HepG2 (cell line): ENCODE data around the gene SMIM38. TPM values are rescaled to one million over a fixed set of nuclear protein-coding genes. Genes with fewer than 3 reads are reported as not detected.

Experiments
- ATAC-seq: fragments of 200-7000 bp; cut with Tn5 transposase; 3 replicates; pipeline ENCODE4 v1.9.1; 2020; ENCODE audit warnings: mild to moderate bottlenecking, moderate library complexity
- BruUV-seq: library from RNA; stranded (reverse); fragments of 400-500 nt; replicated peaks from 2 replicates; lab custom pipeline; 2021; lab: Mats Ljungman, UMichigan
- CTCF ChIA-PET: fragments of 300-600 bp; formaldehyde crosslinking; extraction: SDS; loops from one replicate; lab custom pipeline; 2021; ENCODE audit warnings: low total read pairs, inconsistent platforms, low intra/inter-chr PET ratio; lab: Yijun Ruan, JAX
- POLR2A ChIA-PET: fragments of 350-600 bp; sonication (Branson Sonifier 250); formaldehyde crosslinking; loops from one replicate; lab custom pipeline; 2020; ENCODE audit warnings: antibody characterized with exemption, inconsistent platforms; lab: Yijun Ruan, JAX
- DNase-seq: peaks from one replicate; pipeline ENCODE4 v3.0.0-alpha.2; 2015; ENCODE audit warnings: low spot score
- FAIRE-seq: peaks from 3 replicates; lab custom pipeline; 2011; peaks lifted over from hg19 to GRCh38; lab: Jason Lieb, UNC
- H2AFZ ChIP-seq: one replicate; pipeline ENCODE4 v1.6.1; 2011; ENCODE audit warnings: low read length, inconsistent platforms
- H3K27ac ChIP-seq: fragments of 300-600 bp; 3 replicates; pipeline ENCODE4 v1.8.0; 2011; ENCODE audit warnings: mixed run types, mild to moderate bottlenecking, mixed read lengths, low read length, inconsistent platforms; ENCODE audit not compliant: insufficient read depth; ENCODE audit errors: extremely low read length
- H3K27me3 ChIP-seq, 2 experiments: fragments of 200-600 bp in 1 of 2; 2 replicates in 1 of 2; 3 replicates in 1 of 2; pipeline versions ENCODE4 v1.6.0 to v1.8.0; 2011; ENCODE audit warnings: low read length in 2 of 2, mild to moderate bottlenecking in 2 of 2, moderate library complexity in 2 of 2, inconsistent platforms in 1 of 2; ENCODE audit not compliant: insufficient read depth in 2 of 2, control insufficient read depth in 1 of 2
- H3K36me3 ChIP-seq, 2 experiments: fragments of 200-600 bp in 1 of 2; replicated peaks in 1 of 2; 2 replicates in 1 of 2; 3 replicates in 1 of 2; pipeline versions ENCODE4 v1.5.1 to v1.8.0; 2011; ENCODE audit warnings: low read length in 2 of 2, inconsistent platforms in 1 of 2; ENCODE audit not compliant: insufficient read depth in 2 of 2, control insufficient read depth in 1 of 2
- H3K4me1 ChIP-seq: 2 replicates; pipeline ENCODE4 v1.5.1; 2012; ENCODE audit warnings: low read length, inconsistent platforms; ENCODE audit not compliant: insufficient read depth
- H3K4me2 ChIP-seq: 2 replicates; pipeline ENCODE4 v1.6.0; 2011; ENCODE audit warnings: low read depth, low read length, inconsistent platforms
- H3K4me3 ChIP-seq, 3 experiments: fragments of 200-600 bp in 1 of 3; sonication (generic), shearing (Covaris generic) in 1 of 3; replicated peaks in 1 of 3; 2 replicates each; pipeline ENCODE4 v1.5.1; 2011 to 2016; ENCODE audit warnings: low read length in 3 of 3, inconsistent platforms in 2 of 3, low read depth in 2 of 3, mild to moderate bottlenecking in 2 of 3, control low read depth in 1 of 3, mixed read lengths in 1 of 3; ENCODE audit not compliant: insufficient read depth in 1 of 3
- H3K79me2 ChIP-seq: one replicate; pipeline ENCODE4 v1.6.1; 2011; ENCODE audit warnings: low read length, inconsistent platforms; ENCODE audit not compliant: insufficient read depth
- H3K9ac ChIP-seq: 2 replicates; pipeline ENCODE4 v1.6.0; 2011; ENCODE audit warnings: mild to moderate bottlenecking, low read depth, low read length, inconsistent platforms; ENCODE audit not compliant: insufficient read depth
- H3K9me3 ChIP-seq: 2 replicates; pipeline ENCODE4 v1.5.1; 2012; ENCODE audit warnings: mild to moderate bottlenecking, low read length
- H4K20me1 ChIP-seq: 2 replicates; pipeline ENCODE4 v1.6.0; 2011; ENCODE audit warnings: inconsistent platforms, mild to moderate bottlenecking, low read length, moderate library complexity; ENCODE audit not compliant: insufficient read depth
- ATF7 ChIP-seq, 2 experiments: fragments of 450-650 bp in 1 of 2; sonication (generic) in 1 of 2; formaldehyde crosslinking in 1 of 2; IDR thresholded peaks; 2 replicates each; pipeline versions ENCODE4 v1.4.0 to v1.6.1; 2016 to 2020; ENCODE audit warnings: antibody characterized with exemption in 1 of 2, mild to moderate bottlenecking in 1 of 2, missing genetic modification reagents in 1 of 2
- GPN1 ChIP-seq: sonication (generic); formaldehyde crosslinking; IDR thresholded peaks from 2 replicates; pipeline ENCODE4 v1.5.1; 2020; ENCODE audit warnings: missing genetic modification reagents, borderline replicate concordance
- GTF3A ChIP-seq: sonication (generic); formaldehyde crosslinking; conservative IDR thresholded peaks from 2 replicates; pipeline ENCODE4 v1.4.0; 2020; ENCODE audit warnings: mild to moderate bottlenecking, missing genetic modification reagents
- GZF1 ChIP-seq: sonication (generic); formaldehyde crosslinking; IDR thresholded peaks from 2 replicates; pipeline ENCODE4 v1.5.1; 2020; ENCODE audit warnings: mild to moderate bottlenecking, missing genetic modification reagents
- HIVEP1 ChIP-seq: sonication (generic); formaldehyde crosslinking; IDR thresholded peaks from 2 replicates; pipeline ENCODE4 v1.4.0; 2020; ENCODE audit warnings: mild to moderate bottlenecking, missing genetic modification reagents
- IRF9 ChIP-seq: sonication (generic); formaldehyde crosslinking; IDR thresholded peaks from 2 replicates; pipeline ENCODE4 v1.8.0; 2022; ENCODE audit warnings: missing genetic modification reagents, mild to moderate bottlenecking, borderline replicate concordance
- MXD1 ChIP-seq: sonication (generic); formaldehyde crosslinking; IDR thresholded peaks from 2 replicates; pipeline ENCODE4 v1.4.0; 2020; ENCODE audit warnings: mild to moderate bottlenecking, missing genetic modification reagents
- NFKBIZ ChIP-seq: IDR thresholded peaks from 2 replicates; pipeline ENCODE4 v1.6.1; 2018; ENCODE audit warnings: missing genetic modification reagents, missing compliant biosample characterization
- PHF21A ChIP-seq: sonication (generic); formaldehyde crosslinking; IDR thresholded peaks from 2 replicates; pipeline ENCODE4 v1.5.0; 2020; ENCODE audit warnings: mild to moderate bottlenecking, missing genetic modification reagents
- SRSF1 ChIP-seq: fragments of 200-400 bp; formaldehyde crosslinking; optimal IDR thresholded peaks from 2 replicates; pipeline ENCODE3; 2017; ENCODE audit warnings: mild to moderate bottlenecking, low read depth, low read length, moderate library complexity
- TCF12 ChIP-seq, 2 experiments: fragments of 450-650 bp in 1 of 2; sonication (generic) in 1 of 2; formaldehyde crosslinking in 1 of 2; IDR thresholded peaks; 2 replicates each; pipeline versions ENCODE4 v1.6.1 to v1.8.0; 2017 to 2022; ENCODE audit warnings: antibody characterized with exemption in 1 of 2, mild to moderate bottlenecking in 1 of 2, missing genetic modification reagents in 1 of 2, moderate library complexity in 1 of 2
- TEF ChIP-seq: sonication (generic); formaldehyde crosslinking; IDR thresholded peaks from 2 replicates; pipeline ENCODE4 v1.5.0; 2020; ENCODE audit warnings: missing genetic modification reagents
- TRIM22 ChIP-seq: fragments of 450-650 bp; IDR thresholded peaks from 2 replicates; pipeline ENCODE4 v1.6.1; 2017
- XBP1 ChIP-seq: sonication (generic); formaldehyde crosslinking; IDR thresholded peaks from 2 replicates; pipeline ENCODE4 v1.5.0; 2020; ENCODE audit warnings: missing genetic modification reagents
- ZNF18 ChIP-seq: sonication (generic); formaldehyde crosslinking; IDR thresholded peaks from 2 replicates; pipeline ENCODE4 v1.8.0; 2022; ENCODE audit warnings: mild to moderate bottlenecking, missing genetic modification reagents; ENCODE audit not compliant: insufficient replicate concordance
- ZNF33B ChIP-seq: sonication (generic); formaldehyde crosslinking; IDR thresholded peaks from 2 replicates; pipeline ENCODE4 v1.5.1; 2020; ENCODE audit warnings: mild to moderate bottlenecking, missing genetic modification reagents
- WGBS: methylation state at CpG from one replicate; pipeline ENCODE4 v1.1.6; 2017; ENCODE audit warnings: low lambda C conversion rate; 5-methylcytosine and 5-hydroxymethylcytosine counted together
- in situ Hi-C: cut with HindIII; loops from 2 replicates; pipeline ENCODE4 v1.10.0; 2017; ENCODE audit warnings: low pct_unique_long_range_greater_than_20kb; ENCODE audit not compliant: extremely low pct_ligation_motif_present
- intact Hi-C: fragments of 100-400 bp; cut with micrococcal nuclease; formaldehyde crosslinking; loops from one replicate; pipeline ENCODE4 v1.10.0; 2022; ENCODE audit not compliant: unreplicated experiment
- polyA plus RNA-seq, 8 experiments: library from polyadenylated mRNA; depleted of rRNA in 3 of 8; stranded (reverse) in 7 of 8; unstranded in 1 of 8; fragments of >200 nt; fragmentation: Illumina TruSeq in 4 of 8; extraction: Trizol in 4 of 8; gene quantifications; 2 replicates each; pipeline versions ENCODE4 v1.2.1 to v1.2.3, GENCODE V29; 2011 to 2016; ENCODE audit warnings: low read depth in 4 of 8, missing spikeins in 1 of 8, mixed read lengths in 1 of 8; ENCODE audit not compliant: insufficient read depth in 1 of 8
- total RNA-seq, 5 experiments: library from RNA; depleted of rRNA; stranded (reverse); fragments of >200 nt; fragmentation: Illumina TruSeq; extraction: Trizol; gene quantifications; 2 replicates each; pipeline ENCODE4 v1.2.3, GENCODE V29; 2016; ENCODE audit warnings: low read depth in 1 of 5

SMIM38 gene
- total and polyA plus RNA-seq, 2 of the 13 experiments (the other 11 are each of a cell fraction or from before 2014, with no cell fraction given): 0.30 to 0.40 TPM

- 46% methylated on average over 5 of the region's 6 CpGs for WGBS
- Histone ChIP-seq H3K9me3 (no peaks in the 10 kb centered on the region), H3K27me3 (peaks cover 0 to 8% of the 10 kb centered on the region in 2 experiments; a peak in 1 of 5 replicates), H4K20me1 (no peaks in the 10 kb centered on the region), H3K4me3 (no peak overlapping the region), H3K9ac (no peak overlapping the region), H3K27ac (no peak overlapping the region), H2AFZ (no peak overlapping the region), H3K79me2 (no peaks in the 10 kb centered on the region), H3K4me1 (peaks cover 30% of the 10 kb centered on the region), H3K4me2 (no peak overlapping the region), H3K36me3 (no peaks in the 10 kb centered on the region)
- in situ Hi-C loops (no loop called here), intact Hi-C loops (no loop called here)
- FAIRE-seq (no peak), DNase-seq (no peak), ATAC-seq (no peak)
- ChIA-PET POLR2A (no interaction called here), CTCF (no interaction called here)
- BruUV-seq: no TSS peak
- TF ChIP-seq TCF12 (IDR thresholded peaks at IDR 0.05): no peak
- no peak for TF ChIP-seq TCF12 (CRISPR knock-in tag; IDR thresholded peaks at IDR 0.05)
- TF ChIP-seq ATF7 (IDR thresholded peaks at IDR 0.05): no peak
- TF ChIP-seq ATF7 (CRISPR knock-in tag; IDR thresholded peaks at IDR 0.05): no peak
- TF ChIP-seq TRIM22: no peak
- no peak for TF ChIP-seq GPN1
- no peak for TF ChIP-seq HIVEP1 (CRISPR knock-in tag)
- TF ChIP-seq IRF9 (CRISPR knock-in tag): no peak
- no peak for TF ChIP-seq ZNF33B (CRISPR knock-in tag)
- no peak for TF ChIP-seq MXD1 (CRISPR knock-in tag)
- no peak for TF ChIP-seq PHF21A (CRISPR knock-in tag)
- TF ChIP-seq SRSF1: no peak
- TF ChIP-seq NFKBIZ (CRISPR knock-in tag): no peak
- TF ChIP-seq GZF1: no peak
- TF ChIP-seq XBP1: no peak
- no peak for TF ChIP-seq GTF3A (CRISPR knock-in tag)
- no peak for TF ChIP-seq ZNF18
- TF ChIP-seq TEF (CRISPR knock-in tag): no peak
Measured at GRCh38 chr11:69171476-69172240, 15.9 kb downstream of the SMIM38 start.
